ENCODE results near the gene APEH.

GRCh38 chr3:49711489-49711888, 37.3 kb downstream of the APEH start:
- TF ChIP-seq CTCF (IDR thresholded peaks at IDR 0.05) (no peak), POLR2A (IDR thresholded peaks at IDR 0.05) (no peak)
